HCT116 (cell line): ENCODE measurements around the gene ZNF697. TPM values are rescaled to one million over a fixed set of nuclear protein-coding genes. Genes with fewer than 3 reads are reported as not detected.

Source experiments
- ATAC-seq: fragments of 200-7000 bp; cut with Tn5 transposase; 2 replicates; pipeline ENCODE4 v1.9.1; 2020; ENCODE audit warnings: mild to moderate bottlenecking, moderate library complexity
- BruUV-seq: library from RNA; stranded (reverse); fragments of 400-500 nt; replicated peaks from 2 replicates; lab custom pipeline; 2021; lab: Mats Ljungman, UMichigan
- CTCF ChIA-PET: fragments of 300-600 bp; sonication (Branson Sonifier 250); formaldehyde crosslinking; loops from one replicate; lab custom pipeline; 2021; ENCODE audit warnings: antibody characterized with exemption; lab: Charles Lee
- POLR2A ChIA-PET: fragments of 300-600, 350-600 bp; sonication (Branson Sonifier 250); formaldehyde crosslinking; loops from one replicate; lab custom pipeline; 2021; ENCODE audit warnings: antibody characterized with exemption; lab: Charles Lee
- RAD21 ChIA-PET, 2 experiments: fragments of 300-600 bp; sonication (Branson Sonifier 250); formaldehyde crosslinking; loops; one replicate each; lab custom pipeline; 2023; ENCODE audit warnings: low total read pairs in 2 of 2; ENCODE audit not compliant: uncharacterized antibody in 2 of 2, unreplicated experiment in 2 of 2, low non-redundant PET in 1 of 2; lab: Charles Lee
- DNase-seq: peaks from one replicate; pipeline ENCODE4 v3.0.0-alpha.2; 2010; ENCODE audit warnings: low read depth, low spot score
- H2AFZ ChIP-seq: fragments of 200-600 bp; shearing (Covaris generic), sonication (generic); 2 replicates; pipeline ENCODE4 v1.6.1; 2017; ENCODE audit warnings: low read depth, mixed run types, mixed read lengths, antibody characterized with exemption, low read length; ENCODE audit not compliant: poor library complexity, severe bottlenecking
- H3K27ac ChIP-seq: 2 replicates; pipeline ENCODE4 v1.5.1; 2012; ENCODE audit warnings: low read depth, low read length
- H3K27me3 ChIP-seq: fragments of 200-600 bp; sonication (generic); 2 replicates; pipeline ENCODE4 v1.6.1; 2016; ENCODE audit warnings: mixed run types, low read length, mixed read lengths; ENCODE audit not compliant: insufficient read depth
- H3K36me3 ChIP-seq, 2 experiments: fragments of 200-500 bp in 1 of 2; fragments of 200-600 bp in 1 of 2; sonication (Bioruptor generic) in 1 of 2; sonication (generic) in 1 of 2; 2 replicates each; pipeline versions ENCODE4 v1.5.1 to v1.6.1; 2014 to 2016; ENCODE audit warnings: low read length in 2 of 2, inconsistent platforms in 1 of 2, mixed read lengths in 1 of 2, mixed run types in 1 of 2; ENCODE audit not compliant: insufficient read depth in 2 of 2, control insufficient read depth in 1 of 2
- H3K4me1 ChIP-seq, 2 experiments: fragments of 200-600 bp in 1 of 2; sonication (generic) in 1 of 2; 2 replicates each; pipeline versions ENCODE4 v1.5.1 to v1.6.1; 2012 to 2017; ENCODE audit warnings: low read length in 2 of 2, inconsistent platforms in 1 of 2, mild to moderate bottlenecking in 1 of 2, mixed read lengths in 1 of 2, mixed run types in 1 of 2, moderate library complexity in 1 of 2; ENCODE audit not compliant: insufficient read depth in 2 of 2, control insufficient read depth in 1 of 2
- H3K4me2 ChIP-seq: fragments of 200-600 bp; sonication (generic); 2 replicates; pipeline ENCODE4 v1.6.1; 2017; ENCODE audit warnings: mixed run types, low read length, mixed read lengths
- H3K4me3 ChIP-seq, 2 experiments: fragments of 200-600 bp in 1 of 2; sonication (generic) in 1 of 2; replicated peaks in 1 of 2; 2 replicates each; pipeline ENCODE4 v1.5.1; 2011 to 2016; ENCODE audit warnings: low read length in 2 of 2, control low read depth in 1 of 2, low read depth in 1 of 2, mild to moderate bottlenecking in 1 of 2, mixed read lengths in 1 of 2, mixed run types in 1 of 2
- H3K79me2 ChIP-seq: fragments of 200-600 bp; sonication (generic); 2 replicates; pipeline ENCODE4 v1.6.1; 2017; ENCODE audit warnings: mild to moderate bottlenecking, mixed run types, low read length, moderate library complexity, mixed read lengths; ENCODE audit not compliant: insufficient read depth
- H3K9ac ChIP-seq: fragments of 200-600 bp; sonication (generic); 2 replicates; pipeline ENCODE4 v1.6.1; 2016; ENCODE audit warnings: low read length, mixed read lengths
- H3K9me2 ChIP-seq: fragments of 200-600 bp; sonication (generic), shearing (Covaris generic); 2 replicates; pipeline ENCODE4 v1.6.1; 2017; ENCODE audit warnings: mixed run types, mild to moderate bottlenecking, moderate library complexity; ENCODE audit not compliant: insufficient read depth
- H3K9me3 ChIP-seq, 2 experiments: fragments of 200-500 bp in 1 of 2; fragments of 200-600 bp in 1 of 2; sonication (Bioruptor generic) in 1 of 2; sonication (generic) in 1 of 2; 2 replicates each; pipeline ENCODE4 v1.6.1; 2014 to 2017; ENCODE audit warnings: low read length in 2 of 2, mixed read lengths in 2 of 2, inconsistent platforms in 1 of 2, low read depth in 1 of 2, mild to moderate bottlenecking in 1 of 2, mixed run types in 1 of 2, moderate library complexity in 1 of 2; ENCODE audit not compliant: control insufficient read depth in 1 of 2, insufficient read depth in 1 of 2
- H4K20me1 ChIP-seq: fragments of 200-600 bp; sonication (generic), shearing (Covaris generic); 2 replicates; pipeline ENCODE4 v1.6.1; 2017; ENCODE audit warnings: mixed run types, mild to moderate bottlenecking, moderate library complexity; ENCODE audit not compliant: insufficient read depth
- CBX3 ChIP-seq: IDR thresholded peaks from 2 replicates; pipeline ENCODE4 v1.6.1; 2012; ENCODE audit warnings: low read depth
- CTCF ChIP-seq, 3 experiments: fragments of 200-600 bp in 1 of 3; sonication (generic) in 1 of 3; IDR thresholded peaks in 2 of 3; conservative IDR thresholded peaks in 1 of 3; 2 replicates each; pipeline ENCODE4 v1.5.1; 2012 to 2017; ENCODE audit warnings: low read depth in 2 of 3, low read length in 2 of 3, antibody characterized with exemption in 1 of 3, borderline replicate concordance in 1 of 3, control low read depth in 1 of 3, mild to moderate bottlenecking in 1 of 3, mixed read lengths in 1 of 3, mixed run types in 1 of 3, moderate library complexity in 1 of 3; ENCODE audit not compliant: insufficient read depth in 1 of 3
- ELF1 ChIP-seq: IDR thresholded peaks from 2 replicates; pipeline ENCODE4 v1.6.1; 2012; ENCODE audit warnings: low read depth, borderline replicate concordance
- EZH2 ChIP-seq: fragments of 200-600 bp; sonication (generic); IDR thresholded peaks from 2 replicates; pipeline ENCODE4 v1.6.1; 2017; ENCODE audit warnings: antibody characterized with exemption, mixed run types
- FOSL1 ChIP-seq: IDR thresholded peaks from 2 replicates; pipeline ENCODE4 v1.6.1; 2012; ENCODE audit warnings: low read depth
- JUND ChIP-seq: IDR thresholded peaks from 2 replicates; pipeline ENCODE4 v1.6.1; 2012
- POLR2A ChIP-seq: IDR thresholded peaks from 2 replicates; pipeline ENCODE4 v1.7.0; 2011; ENCODE audit warnings: borderline replicate concordance; ENCODE audit not compliant: insufficient read depth, insufficient read length; ENCODE audit errors: extremely low read depth
- POLR2AphosphoS5 ChIP-seq: IDR thresholded peaks from 2 replicates; pipeline ENCODE4 v1.6.1; 2011; ENCODE audit warnings: mild to moderate bottlenecking, low read depth, low read length, moderate library complexity
- RAD21 ChIP-seq: IDR thresholded peaks from 2 replicates; pipeline ENCODE4 v1.6.1; 2012; ENCODE audit warnings: low read depth, mild to moderate bottlenecking
- SIN3A ChIP-seq: IDR thresholded peaks from 2 replicates; pipeline ENCODE4 v1.6.1; 2012; ENCODE audit warnings: low read depth
- TCF7L2 ChIP-seq: IDR thresholded peaks from 2 replicates; pipeline ENCODE4 v1.7.0; 2011; ENCODE audit warnings: borderline replicate concordance, inconsistent platforms; ENCODE audit not compliant: insufficient read depth, insufficient read length; ENCODE audit errors: extremely low read depth
- YY1 ChIP-seq: IDR thresholded peaks from 2 replicates; pipeline ENCODE4 v1.6.1; 2011; ENCODE audit warnings: low read length, low read depth, moderate library complexity, mild to moderate bottlenecking; ENCODE audit not compliant: insufficient replicate concordance; ENCODE audit errors: extremely low read depth
- ZFX ChIP-seq: fragments of 450-650 bp; IDR thresholded peaks from 2 replicates; pipeline ENCODE4 v1.6.1; 2017
- ZNF274 ChIP-seq: fragments of 200-500 bp; sonication (Bioruptor generic); IDR thresholded peaks from 2 replicates; pipeline ENCODE4 v1.6.1; 2014; ENCODE audit warnings: mild to moderate bottlenecking, low read depth, low read length, inconsistent platforms
- intact Hi-C: fragments of 100-400 bp; cut with micrococcal nuclease; formaldehyde crosslinking; loops from 2 replicates; pipeline ENCODE4 v1.10.0; 2022
- total RNA-seq: library from RNA; stranded (reverse); gene quantifications from one replicate; pipeline ENCODE4 v1.2.1, GENCODE V29; 2021; ENCODE audit not compliant: unreplicated experiment
- TF ChIP-seq, protein P1 (sequence below): IDR thresholded peaks from 2 replicates; pipeline ENCODE4 v1.6.1; 2012; ENCODE audit warnings: low read depth

Gene ZNF697
- total RNA-seq, 1 experiment from 2014 or later: 5.9 TPM

DNA sequence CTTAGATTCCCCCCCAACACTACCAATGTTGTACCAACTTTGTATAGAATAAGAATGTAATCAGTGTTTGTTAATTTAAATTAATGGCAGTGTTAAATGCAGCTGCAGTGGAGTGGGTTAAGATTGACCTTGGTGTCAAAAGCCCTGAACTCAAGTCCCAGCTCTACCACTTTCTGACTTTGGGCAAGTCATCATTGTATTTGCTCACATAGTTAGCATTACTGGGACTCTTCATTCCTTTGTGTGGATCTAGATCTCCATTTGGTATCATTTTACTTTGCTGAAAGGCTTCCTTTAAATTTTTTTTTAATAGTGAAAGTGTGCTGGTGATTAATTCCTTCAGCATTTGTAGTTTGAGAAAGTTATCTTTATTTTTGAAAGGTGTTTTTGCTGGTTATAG is 41.4 kb upstream of the ZNF697 start:
- RAD21 ChIA-PET: no interaction called here

GRCh38 chr1:119688810-119689209 is 40.7 kb upstream of the ZNF697 start:
- POLR2A ChIA-PET: no interaction called here
- H3K9ac ChIP-seq: no peak overlapping the region

More for the DNA sequence above, 41.4 kb upstream of the ZNF697 start:
- no peak for TF ChIP-seq ZFX
- TF ChIP-seq CBX3: no peak
- ATAC-seq (no peak), DNase-seq (no peak)
- Histone ChIP-seq H3K4me1 (peaks cover 0 to 19% of the 10 kb centered on the region in 2 experiments; a peak in 3 of 4 replicates), H2AFZ (peak overlapping the region; percentile 45), H3K4me2 (no peak overlapping the region), H4K20me1 (no peaks in the 10 kb centered on the region), H3K27me3 (no peaks in the 10 kb centered on the region), H3K36me3 (no peaks in the 10 kb centered on the region), H3K79me2 (no peaks in the 10 kb centered on the region), H3K4me3 (no peak overlapping the region), H3K9me3 (no peaks in the 10 kb centered on the region), H3K27ac (no peak overlapping the region), H3K9ac (no peak overlapping the region), H3K9me2 (no peaks in the 10 kb centered on the region)
- BruUV-seq: no TSS peak
- CTCF ChIA-PET: interaction anchor here (1.1 kb wide), 2 partner anchors 14 kb away, joined by 3 read pairs; no protein-coding TSS in a partner anchor
- intact Hi-C loops: no loop called here
- POLR2A ChIA-PET: no interaction called here

More at GRCh38 chr1:119688810-119689209, 40.7 kb upstream of the ZNF697 start:
- no peaks in the 10 kb centered on the region for H3K79me2 ChIP-seq
- ChIA-PET CTCF (interaction anchor here (1.1 kb wide), 1 partner anchor 14 kb away, joined by 3 read pairs; no protein-coding TSS in a partner anchor), RAD21 (no interaction called here)
- no peaks in the 10 kb centered on the region for H4K20me1 ChIP-seq
- TF ChIP-seq POLR2AphosphoS5 (no peak), FOSL1 (no peak), ZNF274 (no peak), RAD21 (no peak), CBX3 (no peak), CTCF (IDR thresholded peaks at IDR 0.05 in 2 of 3, conservative IDR thresholded peaks at IDR 0.05 in 1 of 3; ENCODE audit: borderline replicate concordance in 1 of 3, insufficient read depth in 1 of 3, low read depth in 2 of 3, low read length in 2 of 3) (no peak), ELF1 (no peak), TCF7L2 (no peak), YY1 (no peak), SIN3A (no peak), POLR2A (no peak), JUND (no peak), EZH2 (no peak)
- TF ChIP-seq, protein P1, sequence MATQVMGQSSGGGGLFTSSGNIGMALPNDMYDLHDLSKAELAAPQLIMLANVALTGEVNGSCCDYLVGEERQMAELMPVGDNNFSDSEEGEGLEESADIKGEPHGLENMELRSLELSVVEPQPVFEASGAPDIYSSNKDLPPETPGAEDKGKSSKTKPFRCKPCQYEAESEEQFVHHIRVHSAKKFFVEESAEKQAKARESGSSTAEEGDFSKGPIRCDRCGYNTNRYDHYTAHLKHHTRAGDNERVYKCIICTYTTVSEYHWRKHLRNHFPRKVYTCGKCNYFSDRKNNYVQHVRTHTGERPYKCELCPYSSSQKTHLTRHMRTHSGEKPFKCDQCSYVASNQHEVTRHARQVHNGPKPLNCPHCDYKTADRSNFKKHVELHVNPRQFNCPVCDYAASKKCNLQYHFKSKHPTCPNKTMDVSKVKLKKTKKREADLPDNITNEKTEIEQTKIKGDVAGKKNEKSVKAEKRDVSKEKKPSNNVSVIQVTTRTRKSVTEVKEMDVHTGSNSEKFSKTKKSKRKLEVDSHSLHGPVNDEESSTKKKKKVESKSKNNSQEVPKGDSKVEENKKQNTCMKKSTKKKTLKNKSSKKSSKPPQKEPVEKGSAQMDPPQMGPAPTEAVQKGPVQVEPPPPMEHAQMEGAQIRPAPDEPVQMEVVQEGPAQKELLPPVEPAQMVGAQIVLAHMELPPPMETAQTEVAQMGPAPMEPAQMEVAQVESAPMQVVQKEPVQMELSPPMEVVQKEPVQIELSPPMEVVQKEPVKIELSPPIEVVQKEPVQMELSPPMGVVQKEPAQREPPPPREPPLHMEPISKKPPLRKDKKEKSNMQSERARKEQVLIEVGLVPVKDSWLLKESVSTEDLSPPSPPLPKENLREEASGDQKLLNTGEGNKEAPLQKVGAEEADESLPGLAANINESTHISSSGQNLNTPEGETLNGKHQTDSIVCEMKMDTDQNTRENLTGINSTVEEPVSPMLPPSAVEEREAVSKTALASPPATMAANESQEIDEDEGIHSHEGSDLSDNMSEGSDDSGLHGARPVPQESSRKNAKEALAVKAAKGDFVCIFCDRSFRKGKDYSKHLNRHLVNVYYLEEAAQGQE: no peak
- no peaks in the 10 kb centered on the region for H3K27me3 ChIP-seq
- no peak overlapping the region for H3K4me2 ChIP-seq
- ATAC-seq (no peak), DNase-seq (no peak)
- H3K9me2 ChIP-seq: no peaks in the 10 kb centered on the region
- H3K36me3 ChIP-seq: no peaks in the 10 kb centered on the region
- no peak overlapping the region for H3K27ac ChIP-seq
- no peaks in the 10 kb centered on the region for H3K9me3 ChIP-seq
- no peak overlapping the region for H3K4me3 ChIP-seq
- H2AFZ ChIP-seq: no peak overlapping the region
- BruUV-seq: no TSS peak
- peaks cover 0 to 19% of the 10 kb centered on the region in 2 experiments; a peak in 3 of 4 replicates for H3K4me1 ChIP-seq
- intact Hi-C loops: no loop called here
